ENCODE results near the gene COL16A1.
A peak's percentile ranks its signal among the peaks of the same experiment; 100 is the strongest.

Gene COL16A1

GRCh38 chr1:31672986-31673385 lies 30.8 kb downstream of the COL16A1 start:
- Mint-ChIP-seq H3K36me3 (ENCODE audit: low read depth) (no peaks in the 10 kb centered on the region), H3K9me3 (no peaks in the 10 kb centered on the region), H3K27ac (no peak overlapping the region), H3K27me3 (ENCODE audit: low read depth, poor library complexity) (peaks cover 16% of the 10 kb centered on the region), H3K4me1 (peaks cover 31% of the 10 kb centered on the region), H3K4me3 (no peak overlapping the region)
- TF ChIP-seq CTCF (IDR thresholded peaks at IDR 0.05): no peak
- no peak for DNase-seq

GRCh38 chr1:31671561-31672201 lies 32.1 kb downstream of the COL16A1 start:
- DNase-seq: no peak
- H3K27ac Mint-ChIP-seq: no peak overlapping the region
- TF ChIP-seq CTCF (IDR thresholded peaks at IDR 0.05): no peak
- no peak overlapping the region for H3K4me3 Mint-ChIP-seq
- H3K27me3 Mint-ChIP-seq (ENCODE audit: low read depth, poor library complexity): peaks cover 13% of the 10 kb centered on the region
- H3K4me1 Mint-ChIP-seq: peaks cover 38% of the 10 kb centered on the region
- H3K36me3 Mint-ChIP-seq (ENCODE audit: low read depth): no peaks in the 10 kb centered on the region
- H3K9me3 Mint-ChIP-seq: no peaks in the 10 kb centered on the region

GRCh38 chr1:31671147-31671546 lies 32.7 kb downstream of the COL16A1 start:
- Mint-ChIP-seq H3K36me3 (ENCODE audit: low read depth) (no peaks in the 10 kb centered on the region), H3K4me1 (peaks cover 43% of the 10 kb centered on the region), H3K27ac (no peak overlapping the region), H3K27me3 (ENCODE audit: low read depth, poor library complexity) (peaks cover 13% of the 10 kb centered on the region), H3K9me3 (no peaks in the 10 kb centered on the region), H3K4me3 (no peak overlapping the region)
- TF ChIP-seq CTCF (IDR thresholded peaks at IDR 0.05): no peak
- DNase-seq: no peak

- H3K4me3 Mint-ChIP-seq: peak overlapping the region; percentile 73
- H3K4me1 Mint-ChIP-seq: peaks cover 45% of the 10 kb centered on the region
- no peak for TF ChIP-seq CTCF (IDR thresholded peaks at IDR 0.05)
- H3K27ac Mint-ChIP-seq: no peak overlapping the region
- no peak for DNase-seq
- no peaks in the 10 kb centered on the region for H3K9me3 Mint-ChIP-seq
- H3K36me3 Mint-ChIP-seq (ENCODE audit: low read depth): no peaks in the 10 kb centered on the region
- H3K27me3 Mint-ChIP-seq (ENCODE audit: low read depth, poor library complexity): peaks cover 13% of the 10 kb centered on the region
Observed at GRCh38 chr1:31670593-31670964, 33.2 kb downstream of the COL16A1 start.

- H3K4me1 Mint-ChIP-seq: peaks cover 45% of the 10 kb centered on the region
- H3K4me3 Mint-ChIP-seq: peak overlapping the region; percentile 73
- H3K27me3 Mint-ChIP-seq (ENCODE audit: low read depth, poor library complexity): peaks cover 13% of the 10 kb centered on the region
- no peaks in the 10 kb centered on the region for H3K36me3 Mint-ChIP-seq (ENCODE audit: low read depth)
- no peak for TF ChIP-seq CTCF (IDR thresholded peaks at IDR 0.05)
- DNase-seq: no peak
- peak overlapping the region; percentile 11 for H3K27ac Mint-ChIP-seq
- no peaks in the 10 kb centered on the region for H3K9me3 Mint-ChIP-seq
Observed at GRCh38 chr1:31669786-31670592, 33.8 kb downstream of the COL16A1 start.

- H3K4me3 Mint-ChIP-seq: peak overlapping the region; percentile 28
- H3K27ac Mint-ChIP-seq: no peak overlapping the region
- no peaks in the 10 kb centered on the region for H3K36me3 Mint-ChIP-seq (ENCODE audit: low read depth)
- peaks cover 45% of the 10 kb centered on the region for H3K4me1 Mint-ChIP-seq
- no peak for DNase-seq
- H3K9me3 Mint-ChIP-seq: no peaks in the 10 kb centered on the region
- peaks cover 13% of the 10 kb centered on the region for H3K27me3 Mint-ChIP-seq (ENCODE audit: low read depth, poor library complexity)
- no peak for TF ChIP-seq CTCF (IDR thresholded peaks at IDR 0.05)
Observed at GRCh38 chr1:31669433-31669785, 34.4 kb downstream of the COL16A1 start.
